Measurements from ENCODE around the gene DVL1.

DVL1 gene

GRCh38 chr1:1300352-1300739 lies 48.9 kb downstream of the DVL1 start:
- H3K27ac ChIP-seq: no peak overlapping the region
- TF ChIP-seq CTCF (conservative IDR thresholded peaks at IDR 0.05): no peak

GRCh38 chr1:1299686-1300351 lies 49.4 kb downstream of the DVL1 start:
- TF ChIP-seq CTCF (conservative IDR thresholded peaks at IDR 0.05): peak; percentile 54
- H3K27ac ChIP-seq: no peak overlapping the region

GRCh38 chr1:1298861-1299685 lies 50.1 kb downstream of the DVL1 start:
- H3K27ac ChIP-seq: no peak overlapping the region

GRCh38 chr1:1297802-1298424 lies 51.3 kb downstream of the DVL1 start:
- no peak for TF ChIP-seq CTCF (conservative IDR thresholded peaks at IDR 0.05)
- H3K27ac ChIP-seq: no peak overlapping the region

More at GRCh38 chr1:1298861-1299685, 50.1 kb downstream of the DVL1 start:
- TF ChIP-seq CTCF (conservative IDR thresholded peaks at IDR 0.05): no peak

GRCh38 chr1:1296070-1297061 lies 52.9 kb downstream of the DVL1 start:
- TF ChIP-seq CTCF (conservative IDR thresholded peaks at IDR 0.05): no peak
- no peak overlapping the region for H3K27ac ChIP-seq

- no peak for TF ChIP-seq CTCF (conservative IDR thresholded peaks at IDR 0.05)
Observed at GRCh38 chr1:1295154-1295923, 53.9 kb downstream of the DVL1 start.

More at GRCh38 chr1:1295154-1295923, 53.9 kb downstream of the DVL1 start:
- H3K27ac ChIP-seq: no peak overlapping the region
